Breast epithelium (tissue), 3 donors: ENCODE results near the gene CNR2.

ENCODE experiments used
- CTCF ChIP-seq, 3 donors: fragments of 450-650 bp; IDR thresholded peaks; one replicate each; pipeline ENCODE4 v1.5.1; 2016 to 2017; ENCODE audit warnings: antibody characterized with exemption in 3 of 3, mild to moderate bottlenecking in 3 of 3, moderate library complexity in 3 of 3
- POLR2AphosphoS5 ChIP-seq, 3 donors: sonication (generic); formaldehyde crosslinking; IDR thresholded peaks; one replicate each; pipeline ENCODE4 v1.6.1; 2017; ENCODE audit warnings: antibody characterized with exemption in 3 of 3

GRCh38 chr1:23836037-23836436 is 77.1 kb downstream of the CNR2 start:
- no peak for TF ChIP-seq POLR2AphosphoS5 (IDR thresholded peaks at IDR 0.05)
- no peak for TF ChIP-seq CTCF (IDR thresholded peaks at IDR 0.05)
